Peyer's patch (tissue), 4 donors: ENCODE results near the gene GYPC. TPM values are rescaled to one million over a fixed set of nuclear protein-coding genes. Genes with fewer than 3 reads are reported as not detected.

Experiments
- DNase-seq, 3 donors: peaks; one replicate each; pipeline ENCODE4 v3.0.0-alpha.2; 2017 to 2019
- H3K27ac ChIP-seq, 4 donors: fragments of 200-600 bp; sonication (generic); one replicate each; pipeline ENCODE4 v1.5.1; 2016 to 2019
- H3K27me3 ChIP-seq, 2 donors: fragments of 200-600 bp; sonication (generic); one replicate each; pipeline ENCODE4 v1.5.1; 2019
- H3K36me3 ChIP-seq, 3 donors: fragments of 200-600 bp; sonication (generic); one replicate each; pipeline ENCODE4 v1.5.1; 2016 to 2019
- H3K4me1 ChIP-seq, 4 donors: fragments of 200-600 bp; sonication (generic); one replicate each; pipeline ENCODE4 v1.5.1; 2016 to 2019
- H3K4me3 ChIP-seq, 4 donors: fragments of 200-600 bp; sonication (generic); 1 replicate in 3 of 4; 2 replicates in 1 of 4; pipeline ENCODE4 v1.5.1; 2016 to 2019; ENCODE audit warnings: mild to moderate bottlenecking in 1 of 4
- H3K9me3 ChIP-seq, 4 donors: fragments of 200-600 bp; sonication (generic); one replicate each; pipeline ENCODE4 v1.5.1; 2016 to 2019; ENCODE audit warnings: mild to moderate bottlenecking in 1 of 4
- POLR2A ChIP-seq, 2 donors: fragments of 450-650 bp; IDR thresholded peaks; one replicate each; pipeline ENCODE4 v1.5.1; 2017; ENCODE audit warnings: antibody characterized with exemption in 2 of 2, mild to moderate bottlenecking in 2 of 2, moderate library complexity in 2 of 2
- total RNA-seq, 4 donors: library from RNA; depleted of rRNA; stranded (reverse); fragments of >200 nt; gene quantifications; one replicate each; pipeline ENCODE4 v1.1.0, GENCODE V29; 2016
- TF ChIP-seq, protein P1 (sequence below), 6 experiments: fragments of 450-650 bp in 4 of 6; fragments of 200-600 bp in 2 of 6; sonication (generic) in 1 of 6; IDR thresholded peaks; one replicate each; pipeline ENCODE4 v1.5.1; 2017 to 2019; ENCODE audit warnings: antibody characterized with exemption in 6 of 6, mild to moderate bottlenecking in 3 of 6, moderate library complexity in 1 of 6

Gene GYPC
- total RNA-seq, 4 donors from 2014 or later = 17.4 to 78.4 (median 19.7) TPM

GRCh38 chr2:126665483-126665882, 9.5 kb downstream of the GYPC start:
- DNase-seq = no peak
- no peaks in the 10 kb centered on the region for H3K36me3 ChIP-seq
- H3K27me3 ChIP-seq = no peaks in the 10 kb centered on the region
- no peak overlapping the region for H3K27ac ChIP-seq
- H3K4me3 ChIP-seq = no peak overlapping the region
- H3K4me1 ChIP-seq = peaks cover 0 to 14% (median 4%) of the 10 kb centered on the region in 4 donors
- H3K9me3 ChIP-seq = no peaks in the 10 kb centered on the region
- TF ChIP-seq, protein P1, sequence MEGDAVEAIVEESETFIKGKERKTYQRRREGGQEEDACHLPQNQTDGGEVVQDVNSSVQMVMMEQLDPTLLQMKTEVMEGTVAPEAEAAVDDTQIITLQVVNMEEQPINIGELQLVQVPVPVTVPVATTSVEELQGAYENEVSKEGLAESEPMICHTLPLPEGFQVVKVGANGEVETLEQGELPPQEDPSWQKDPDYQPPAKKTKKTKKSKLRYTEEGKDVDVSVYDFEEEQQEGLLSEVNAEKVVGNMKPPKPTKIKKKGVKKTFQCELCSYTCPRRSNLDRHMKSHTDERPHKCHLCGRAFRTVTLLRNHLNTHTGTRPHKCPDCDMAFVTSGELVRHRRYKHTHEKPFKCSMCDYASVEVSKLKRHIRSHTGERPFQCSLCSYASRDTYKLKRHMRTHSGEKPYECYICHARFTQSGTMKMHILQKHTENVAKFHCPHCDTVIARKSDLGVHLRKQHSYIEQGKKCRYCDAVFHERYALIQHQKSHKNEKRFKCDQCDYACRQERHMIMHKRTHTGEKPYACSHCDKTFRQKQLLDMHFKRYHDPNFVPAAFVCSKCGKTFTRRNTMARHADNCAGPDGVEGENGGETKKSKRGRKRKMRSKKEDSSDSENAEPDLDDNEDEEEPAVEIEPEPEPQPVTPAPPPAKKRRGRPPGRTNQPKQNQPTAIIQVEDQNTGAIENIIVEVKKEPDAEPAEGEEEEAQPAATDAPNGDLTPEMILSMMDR (IDR thresholded peaks at IDR 0.05) = no peak
- no peak for TF ChIP-seq POLR2A (IDR thresholded peaks at IDR 0.05)

DNA sequence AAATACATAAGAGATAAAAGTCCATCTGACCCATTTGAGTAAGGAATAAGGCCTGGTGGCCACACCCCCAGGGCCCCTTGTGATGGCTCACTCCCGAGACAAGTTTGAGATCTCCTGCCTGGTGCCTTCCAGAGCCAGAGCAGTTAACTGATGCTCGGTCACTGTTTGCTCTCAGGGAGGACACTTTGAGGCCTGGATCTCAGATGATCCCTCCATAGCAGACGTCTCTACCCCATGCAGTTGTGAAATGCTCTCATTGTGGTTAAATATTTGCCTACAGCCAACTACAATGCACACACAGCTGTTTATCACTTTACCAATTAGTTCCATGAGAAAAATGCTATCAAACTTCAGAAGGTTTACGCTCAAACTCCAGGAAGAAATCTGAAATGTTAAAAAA, 12.3 kb downstream of the GYPC start:
- no peak for DNase-seq
- no peaks in the 10 kb centered on the region for H3K36me3 ChIP-seq
- TF ChIP-seq, protein P1 (IDR thresholded peaks at IDR 0.05) = no peak
- no peak for TF ChIP-seq POLR2A (IDR thresholded peaks at IDR 0.05)
- H3K27me3 ChIP-seq = no peaks in the 10 kb centered on the region
- no peak overlapping the region for H3K4me3 ChIP-seq
- H3K4me1 ChIP-seq = peaks cover 0 to 12% (median 3%) of the 10 kb centered on the region in 4 donors
- H3K27ac ChIP-seq = no peak overlapping the region
- no peaks in the 10 kb centered on the region for H3K9me3 ChIP-seq

- Histone ChIP-seq H3K9me3 (no peaks in the 10 kb centered on the region), H3K27me3 (no peaks in the 10 kb centered on the region), H3K36me3 (no peaks in the 10 kb centered on the region), H3K27ac (no peak overlapping the region), H3K4me3 (no peak overlapping the region), H3K4me1 (peaks cover 0 to 8% (median 0%) of the 10 kb centered on the region in 4 donors)
- TF ChIP-seq, protein P1 (IDR thresholded peaks at IDR 0.05) = no peak
- no peak for DNase-seq
These were observed 13.8 kb downstream of the GYPC start for GRCh38 chr2:126669772-126670171.

DNA sequence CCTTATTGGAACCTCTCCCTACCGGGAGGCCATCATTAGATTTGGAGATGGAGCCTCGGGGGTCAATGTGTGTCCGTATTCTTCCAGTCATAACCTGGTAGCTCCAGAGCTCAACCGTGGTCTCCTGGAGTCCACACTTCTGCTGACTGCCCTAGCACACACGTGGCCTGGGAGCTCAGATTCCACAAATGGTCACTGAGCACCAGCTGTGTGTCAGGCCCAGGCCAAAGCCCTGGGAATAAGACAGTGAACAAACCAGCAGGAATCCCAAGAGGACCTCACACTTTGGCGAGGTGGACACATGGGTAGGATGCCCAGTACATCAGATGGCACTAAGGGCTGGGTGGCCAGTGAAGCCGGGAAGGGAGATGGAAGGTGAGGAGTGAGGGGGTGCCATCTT, 15.5 kb downstream of the GYPC start:
- TF ChIP-seq, protein P1 (IDR thresholded peaks at IDR 0.05) = no peak
- no peak for TF ChIP-seq POLR2A (IDR thresholded peaks at IDR 0.05)
- DNase-seq = no peak
- Histone ChIP-seq H3K9me3 (peaks cover 0 to 7% (median 0%) of the 10 kb centered on the region in 4 donors), H3K36me3 (no peaks in the 10 kb centered on the region), H3K4me3 (no peak overlapping the region), H3K4me1 (no peaks in the 10 kb centered on the region), H3K27ac (no peak overlapping the region), H3K27me3 (no peaks in the 10 kb centered on the region)

DNA sequence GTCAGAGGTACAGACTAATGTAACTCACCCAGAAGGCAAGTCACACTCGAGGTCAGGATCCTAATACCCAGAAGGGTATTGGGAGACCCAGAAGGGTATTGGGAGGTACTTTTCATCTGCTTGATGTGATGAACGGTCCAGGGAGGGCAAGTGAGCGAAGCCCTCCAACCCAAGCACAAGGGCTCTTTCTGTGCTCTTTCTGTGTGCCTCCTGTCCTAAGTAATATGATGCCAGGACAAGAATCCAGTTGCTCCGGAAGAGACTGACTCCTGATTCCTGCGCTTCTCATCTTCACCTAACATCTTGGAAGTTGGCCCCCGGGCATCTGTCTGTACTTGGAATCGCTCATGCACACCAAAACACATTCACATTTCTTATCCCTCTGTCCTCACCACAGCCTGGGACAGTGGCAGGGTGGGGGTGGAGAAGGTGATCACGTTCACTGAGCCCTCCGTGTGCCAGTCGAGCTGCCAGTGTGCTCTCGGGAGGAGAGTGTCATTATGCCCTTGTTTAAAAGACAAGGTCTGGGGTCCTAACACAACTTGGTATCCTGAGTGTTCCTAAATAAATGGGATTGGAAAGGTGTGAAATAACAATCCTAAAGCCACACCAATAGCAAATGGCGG, 17.1 kb downstream of the GYPC start:
- no peak for TF ChIP-seq POLR2A (IDR thresholded peaks at IDR 0.05)
- TF ChIP-seq, protein P1 (IDR thresholded peaks at IDR 0.05) = no peak
- no peak for DNase-seq
- Histone ChIP-seq H3K27ac (no peak overlapping the region), H3K4me3 (no peak overlapping the region), H3K36me3 (no peaks in the 10 kb centered on the region), H3K27me3 (no peaks in the 10 kb centered on the region), H3K4me1 (no peaks in the 10 kb centered on the region), H3K9me3 (peaks cover 0 to 7% (median 0%) of the 10 kb centered on the region in 4 donors)
